ENCODE results near the gene UBALD2.
"Not testable (repeated sequence)": the region's sequence is repeated elsewhere in the genome, so short reads cannot be mapped to it uniquely, and the experiment has no call there.

The UBALD2 gene

GRCh38 chr17:76263896-76264295 is 1.3 kb upstream of the UBALD2 start:
- no peak overlapping the region for H3K4me3 ChIP-seq (ENCODE audit: low read depth, low read length)

GRCh38 chr17:76264425-76264754 is 758 bp upstream of the UBALD2 start:
- no peak overlapping the region for H3K4me3 ChIP-seq (ENCODE audit: low read depth, low read length)

GRCh38 chr17:76265624-76266243 is 586 bp downstream of the UBALD2 start:
- peak overlapping the region; percentile 67 for H3K4me3 ChIP-seq (ENCODE audit: low read depth, low read length)

DNA sequence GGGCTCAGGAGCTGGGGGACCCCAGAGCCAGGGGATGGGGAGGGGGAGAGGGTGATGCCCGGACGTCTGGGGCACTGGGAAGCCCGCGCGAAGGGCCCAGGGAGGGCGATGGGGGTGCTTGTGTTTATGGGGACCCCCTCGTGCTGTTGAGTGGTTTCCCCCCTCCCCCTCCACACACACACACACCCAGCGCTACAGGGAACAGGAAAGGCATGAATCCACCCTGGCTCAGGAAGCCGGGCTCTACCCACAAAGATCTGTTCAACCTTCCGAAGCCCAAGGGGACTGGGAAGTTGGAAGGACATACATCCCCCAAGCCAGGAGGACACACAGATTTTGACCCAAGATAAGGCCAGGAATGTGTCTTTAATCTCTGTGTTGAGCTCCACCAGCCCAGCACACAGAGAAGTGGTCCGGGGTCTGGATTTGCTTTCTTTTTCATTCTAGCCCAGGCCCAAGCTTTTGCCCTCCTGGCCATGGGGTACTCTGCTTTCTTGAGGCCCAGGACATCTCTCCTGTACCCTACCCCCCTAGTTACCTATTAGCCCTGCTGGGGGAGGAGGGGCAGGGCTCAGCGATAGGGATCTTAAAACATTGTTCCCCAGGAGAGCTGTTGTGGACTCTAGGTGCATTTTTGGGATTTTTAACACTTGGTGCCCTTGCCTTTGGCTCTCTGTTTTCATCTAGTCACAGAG is 1.2 kb downstream of the UBALD2 start:
- H3K4me3 ChIP-seq (ENCODE audit: low read depth, low read length): peak overlapping the region; percentile 67

DNA sequence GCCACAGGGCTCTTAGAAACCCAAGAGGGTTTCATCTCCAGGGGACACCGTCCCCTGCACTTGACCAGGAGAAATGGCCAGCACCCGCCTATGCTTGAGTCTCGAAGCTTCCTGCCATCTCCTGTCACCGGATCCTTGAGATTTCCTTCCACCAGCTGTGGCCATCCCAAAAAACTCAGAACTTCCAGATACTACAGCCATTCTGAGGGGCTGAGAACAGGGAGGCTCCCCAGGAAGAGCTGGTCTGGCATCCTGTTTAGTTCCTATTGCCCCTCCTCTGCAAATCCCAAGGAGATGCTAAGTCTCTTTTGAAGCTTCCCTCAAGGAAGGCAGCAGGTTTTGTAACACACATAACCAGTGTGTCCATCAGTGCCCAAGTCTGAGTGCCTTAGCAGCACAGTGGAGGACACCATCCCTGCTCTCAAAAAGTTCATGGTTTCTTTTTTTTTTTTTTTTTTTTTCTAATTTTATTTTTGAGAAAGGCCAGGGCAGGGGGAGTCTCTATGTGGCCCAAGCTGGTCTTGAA is 2.0 kb downstream of the UBALD2 start:
- H3K4me3 ChIP-seq (ENCODE audit: low read depth, low read length): no peak overlapping the region

DNA sequence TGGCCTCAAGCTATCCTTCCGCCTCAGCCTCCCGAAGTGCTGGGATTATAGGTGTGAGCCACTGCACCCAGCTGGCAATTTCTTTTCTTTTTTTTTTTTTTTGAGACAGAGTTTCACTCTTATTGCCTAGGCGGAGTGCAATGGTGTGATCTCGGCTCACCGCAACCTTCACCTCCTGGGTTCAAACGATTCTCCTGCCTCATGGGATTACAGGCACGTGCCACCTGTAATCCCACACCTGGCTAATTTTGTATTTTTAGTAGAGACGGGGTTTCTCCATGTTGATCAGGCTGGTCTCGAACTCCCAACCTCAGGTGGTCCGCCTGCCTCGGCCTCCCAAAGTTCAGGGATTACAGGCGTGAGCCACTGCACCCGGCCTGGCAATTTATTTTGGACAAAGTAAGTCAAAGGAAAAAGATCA is 2.4 kb downstream of the UBALD2 start:
- not testable (repeated sequence) for H3K4me3 ChIP-seq (ENCODE audit: low read depth, low read length)

GRCh38 chr17:76268015-76268749 is 3.0 kb downstream of the UBALD2 start:
- no peak overlapping the region for H3K4me3 ChIP-seq (ENCODE audit: low read depth, low read length)

- H3K4me3 ChIP-seq (ENCODE audit: low read depth, low read length): no peak overlapping the region
These were observed 4.1 kb downstream of the UBALD2 start for GRCh38 chr17:76268991-76269981.

DNA sequence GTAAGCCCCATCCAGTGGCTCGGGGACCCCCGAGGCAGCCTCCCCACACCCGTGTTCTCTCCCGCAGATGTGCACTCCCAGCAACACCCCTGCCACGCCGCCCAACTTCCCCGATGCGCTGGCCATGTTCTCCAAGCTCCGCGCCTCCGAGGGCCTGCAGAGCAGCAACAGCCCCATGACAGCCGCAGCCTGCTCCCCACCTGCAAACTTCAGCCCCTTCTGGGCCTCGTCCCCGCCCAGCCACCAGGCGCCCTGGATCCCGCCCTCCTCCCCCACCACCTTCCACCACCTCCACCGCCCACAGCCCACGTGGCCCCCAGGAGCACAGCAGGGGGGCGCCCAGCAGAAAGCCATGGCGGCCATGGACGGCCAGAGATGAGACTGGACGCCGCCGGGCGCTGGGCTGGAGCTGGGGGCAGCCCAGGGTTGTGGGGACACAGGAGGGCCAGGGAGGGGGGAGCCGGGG is 5.0 kb downstream of the UBALD2 start:
- H3K4me3 ChIP-seq (ENCODE audit: low read depth, low read length): no peak overlapping the region

- H3K4me3 ChIP-seq (ENCODE audit: low read depth, low read length): no peak overlapping the region
These were observed 5.9 kb downstream of the UBALD2 start for GRCh38 chr17:76270770-76271668.

DNA sequence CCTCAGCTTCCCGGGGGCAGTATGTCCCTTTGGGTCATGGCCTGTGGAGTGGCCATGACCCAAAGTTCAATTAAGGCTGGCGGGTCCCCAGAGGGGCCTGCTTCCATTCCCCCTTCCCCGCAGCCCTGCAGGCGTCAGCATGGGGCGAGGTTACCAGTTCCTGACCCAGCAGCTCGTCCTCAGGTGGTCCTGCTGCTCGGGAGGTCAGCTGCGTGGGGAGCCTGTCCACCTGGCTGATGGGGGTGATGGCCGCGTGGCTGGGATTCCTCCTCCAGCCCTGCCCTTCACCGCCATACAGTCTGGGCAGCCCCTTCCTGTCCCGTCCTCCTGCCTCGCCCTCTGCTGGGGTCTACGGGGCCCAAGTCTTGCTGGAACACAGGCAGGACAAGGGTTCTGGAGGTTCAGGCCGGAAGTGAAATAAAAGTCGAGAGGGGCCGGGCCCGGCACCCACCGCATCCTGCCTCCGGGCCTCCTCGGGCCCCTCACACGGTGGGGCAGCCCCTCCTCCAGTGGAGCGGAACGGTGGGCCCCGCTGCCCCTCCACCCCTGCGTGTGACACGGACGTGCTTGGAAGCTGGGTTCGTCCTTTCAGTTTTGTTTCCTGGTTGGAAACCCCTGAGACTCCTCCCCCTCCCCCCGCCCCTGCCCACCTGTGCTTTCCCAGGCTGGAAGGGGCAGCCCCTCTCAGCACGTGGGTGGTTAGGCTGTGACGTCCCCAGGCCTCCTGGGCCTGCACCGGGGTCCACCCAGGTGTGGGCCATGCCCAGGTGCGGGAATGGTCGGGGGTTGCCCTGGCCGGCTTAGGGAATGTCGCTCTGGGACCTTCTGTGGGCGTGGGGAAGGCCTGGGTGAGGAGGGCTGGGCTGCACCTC is 6.8 kb downstream of the UBALD2 start:
- no peak overlapping the region for H3K4me3 ChIP-seq (ENCODE audit: low read depth, low read length)

GRCh38 chr17:76272541-76273444 is 7.6 kb downstream of the UBALD2 start:
- no peak overlapping the region for H3K4me3 ChIP-seq (ENCODE audit: low read depth, low read length)

- H3K4me3 ChIP-seq (ENCODE audit: low read depth, low read length): no peak overlapping the region
These were observed 8.4 kb downstream of the UBALD2 start for GRCh38 chr17:76273445-76274111.

GRCh38 chr17:76274112-76274956 is 9.2 kb downstream of the UBALD2 start:
- H3K4me3 ChIP-seq (ENCODE audit: low read depth, low read length): no peak overlapping the region

GRCh38 chr17:76275382-76276068 is 10.4 kb downstream of the UBALD2 start:
- H3K4me3 ChIP-seq (ENCODE audit: low read depth, low read length): no peak overlapping the region

DNA sequence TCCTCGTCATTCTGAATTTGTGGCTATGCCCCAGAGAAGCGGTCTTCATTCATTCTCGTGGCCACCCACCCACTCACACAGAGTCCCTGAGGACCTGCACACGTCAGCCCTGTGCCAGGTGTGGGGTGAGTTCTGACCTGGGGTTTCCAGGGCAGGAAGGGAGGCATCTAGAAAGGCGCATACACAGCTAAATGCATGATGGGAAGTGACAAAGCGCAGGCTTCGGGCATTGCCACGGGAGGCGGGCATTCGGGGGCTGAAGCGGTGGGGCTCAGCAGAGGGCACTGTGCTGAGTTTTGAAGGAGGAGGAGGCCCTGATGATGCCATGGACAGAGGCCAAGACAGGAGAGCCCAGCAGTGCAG is 10.9 kb downstream of the UBALD2 start:
- H3K4me3 ChIP-seq (ENCODE audit: low read depth, low read length): no peak overlapping the region
